Stimulated activated CD8-positive, alpha-beta memory T cell treated with anti-CD3 and anti-CD28 coated beads, Interleukin-4, amount 100 ng/mL, for 48 hours (primary cell): ENCODE data around the gene USP17L5.
A peak's percentile ranks its signal among the peaks of the same experiment; 100 is the strongest.
"Not testable (repeated sequence)": the region's sequence is repeated elsewhere in the genome, so short reads cannot be mapped to it uniquely, and the experiment has no call there.

Experiments used
- DNase-seq: peaks from one replicate; pipeline ENCODE4 v3.0.0-alpha.2; 2020

The USP17L5 gene

GRCh38 chr4:9339103-9339502, at the start of gene USP17L5:
TSS of gene USP17L5 (plus strand) at chr4:9339403. CDS start at chr4:9339403, 0 bp downstream.
- not testable (repeated sequence) for DNase-seq

- not testable (repeated sequence) for DNase-seq
Observed at GRCh38 chr4:9324191-9324590, 15.0 kb upstream of the USP17L5 start.

DNA sequence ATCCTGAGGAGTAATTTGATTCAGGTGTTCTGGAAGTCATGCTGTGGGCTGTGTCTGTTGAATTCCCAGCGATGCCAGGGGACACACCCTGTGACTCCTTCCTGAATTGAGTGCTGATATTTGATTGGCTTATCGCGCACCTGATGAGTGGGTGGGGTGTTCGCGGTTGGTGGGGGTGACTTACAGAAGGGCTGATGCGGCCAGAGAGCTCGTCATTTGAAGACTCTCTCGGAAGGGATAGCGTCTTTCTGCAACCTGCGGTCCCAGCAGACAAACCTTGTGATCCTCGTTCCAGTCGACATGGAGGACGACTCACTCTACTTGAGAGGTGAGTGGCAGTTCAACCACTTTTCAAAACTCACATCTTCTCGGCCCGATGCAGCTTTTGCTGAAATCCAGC, 14.3 kb upstream of the USP17L5 start, which contains the start of gene USP17L24:
Gene USP17L24 (plus strand): TSS at position 301 of the 400 bp plus-strand sequence. CDS start 0 bp downstream, at position 301.
- not testable (repeated sequence) for DNase-seq

DNA sequence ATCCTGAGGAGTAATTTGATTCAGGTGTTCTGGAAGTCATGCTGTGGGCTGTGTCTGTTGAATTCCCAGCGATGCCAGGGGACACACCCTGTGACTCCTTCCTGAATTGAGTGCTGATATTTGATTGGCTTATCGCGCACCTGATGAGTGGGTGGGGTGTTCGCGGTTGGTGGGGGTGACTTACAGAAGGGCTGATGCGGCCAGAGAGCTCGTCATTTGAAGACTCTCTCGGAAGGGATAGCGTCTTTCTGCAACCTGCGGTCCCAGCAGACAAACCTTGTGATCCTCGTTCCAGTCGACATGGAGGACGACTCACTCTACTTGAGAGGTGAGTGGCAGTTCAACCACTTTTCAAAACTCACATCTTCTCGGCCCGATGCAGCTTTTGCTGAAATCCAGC, 9.6 kb upstream of the USP17L5 start, which contains the start of gene USP17L25:
Gene USP17L25 (plus strand): TSS at position 301 of the 400 bp plus-strand sequence. CDS start 0 bp downstream, at position 301.
- not testable (repeated sequence) for DNase-seq

- not testable (repeated sequence) for DNase-seq
Observed at GRCh38 chr4:9334358-9334757, 4.8 kb upstream of the USP17L5 start, which contains the start of gene USP17L26. TSS of gene USP17L26 (plus strand) at chr4:9334658. CDS start at chr4:9334658, 0 bp downstream.

DNA sequence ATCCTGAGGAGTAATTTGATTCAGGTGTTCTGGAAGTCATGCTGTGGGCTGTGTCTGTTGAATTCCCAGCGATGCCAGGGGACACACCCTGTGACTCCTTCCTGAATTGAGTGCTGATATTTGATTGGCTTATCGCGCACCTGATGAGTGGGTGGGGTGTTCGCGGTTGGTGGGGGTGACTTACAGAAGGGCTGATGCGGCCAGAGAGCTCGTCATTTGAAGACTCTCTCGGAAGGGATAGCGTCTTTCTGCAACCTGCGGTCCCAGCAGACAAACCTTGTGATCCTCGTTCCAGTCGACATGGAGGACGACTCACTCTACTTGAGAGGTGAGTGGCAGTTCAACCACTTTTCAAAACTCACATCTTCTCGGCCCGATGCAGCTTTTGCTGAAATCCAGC, 4.6 kb downstream of the USP17L5 start, which contains the start of gene USP17L27:
Gene USP17L27 (plus strand): TSS at position 301 of the 400 bp plus-strand sequence. CDS start 0 bp downstream, at position 301.
- DNase-seq = not testable (repeated sequence)

DNA sequence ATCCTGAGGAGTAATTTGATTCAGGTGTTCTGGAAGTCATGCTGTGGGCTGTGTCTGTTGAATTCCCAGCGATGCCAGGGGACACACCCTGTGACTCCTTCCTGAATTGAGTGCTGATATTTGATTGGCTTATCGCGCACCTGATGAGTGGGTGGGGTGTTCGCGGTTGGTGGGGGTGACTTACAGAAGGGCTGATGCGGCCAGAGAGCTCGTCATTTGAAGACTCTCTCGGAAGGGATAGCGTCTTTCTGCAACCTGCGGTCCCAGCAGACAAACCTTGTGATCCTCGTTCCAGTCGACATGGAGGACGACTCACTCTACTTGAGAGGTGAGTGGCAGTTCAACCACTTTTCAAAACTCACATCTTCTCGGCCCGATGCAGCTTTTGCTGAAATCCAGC, 9.4 kb downstream of the USP17L5 start, which contains the start of gene USP17L28:
Gene USP17L28 (plus strand): TSS at position 301 of the 400 bp plus-strand sequence. CDS start 0 bp downstream, at position 301.
- DNase-seq = not testable (repeated sequence)

DNA sequence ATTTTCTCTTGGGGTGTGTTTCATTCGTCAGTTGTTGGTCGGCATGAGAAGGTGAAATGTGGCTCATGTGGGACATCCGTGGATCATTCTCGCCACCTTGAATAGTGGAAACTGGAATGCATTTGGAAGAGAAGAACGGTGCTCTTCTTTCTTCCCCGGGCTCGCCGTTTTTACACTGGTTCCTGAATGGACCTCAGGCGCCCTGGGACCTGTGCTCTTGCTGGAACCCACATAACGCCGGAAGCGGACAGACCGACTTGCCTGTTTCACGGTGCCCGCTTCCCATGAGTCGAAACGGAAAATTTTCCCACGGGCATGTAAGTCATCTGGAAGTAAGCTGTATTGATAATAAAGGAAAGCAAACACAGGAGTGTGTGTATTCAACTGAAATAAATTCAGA, 11.7 kb downstream of the USP17L5 start:
- not testable (repeated sequence) for DNase-seq

DNA sequence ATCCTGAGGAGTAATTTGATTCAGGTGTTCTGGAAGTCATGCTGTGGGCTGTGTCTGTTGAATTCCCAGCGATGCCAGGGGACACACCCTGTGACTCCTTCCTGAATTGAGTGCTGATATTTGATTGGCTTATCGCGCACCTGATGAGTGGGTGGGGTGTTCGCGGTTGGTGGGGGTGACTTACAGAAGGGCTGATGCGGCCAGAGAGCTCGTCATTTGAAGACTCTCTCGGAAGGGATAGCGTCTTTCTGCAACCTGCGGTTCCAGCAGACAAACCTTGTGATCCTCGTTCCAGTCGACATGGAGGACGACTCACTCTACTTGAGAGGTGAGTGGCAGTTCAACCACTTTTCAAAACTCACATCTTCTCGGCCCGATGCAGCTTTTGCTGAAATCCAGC, 14.1 kb downstream of the USP17L5 start, which contains the start of gene USP17L29:
Gene USP17L29 (plus strand): TSS at position 301 of the 400 bp plus-strand sequence. CDS start 0 bp downstream, at position 301.
- DNase-seq = not testable (repeated sequence)

- DNase-seq = not testable (repeated sequence)
Observed at GRCh38 chr4:9362829-9363228, 23.6 kb downstream of the USP17L5 start, which contains the start of gene USP17L30. TSS of gene USP17L30 (plus strand) at chr4:9363129. CDS start at chr4:9363129, 0 bp downstream.

DNA sequence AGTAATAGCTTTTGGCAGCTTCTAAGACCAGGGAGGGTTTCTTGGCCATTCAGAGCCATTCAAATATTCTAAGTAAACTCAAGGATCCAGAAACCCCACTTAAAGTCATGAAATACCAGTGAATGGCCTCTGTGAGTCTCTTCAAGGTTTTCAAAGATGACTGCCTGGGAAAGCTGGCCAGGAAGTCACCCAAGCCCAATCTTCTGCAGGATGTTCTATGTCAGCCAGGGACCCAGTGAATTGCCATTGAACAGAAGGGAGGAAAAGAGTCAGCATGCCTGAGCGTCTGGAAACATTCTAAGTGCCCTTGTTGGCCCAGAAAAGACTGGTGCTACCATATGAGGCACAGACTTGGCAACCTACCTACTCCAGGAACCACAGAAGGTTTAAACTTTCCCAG, 40.7 kb downstream of the USP17L5 start:
- not testable (repeated sequence) for DNase-seq

- peak; percentile 67 for DNase-seq
Observed at GRCh38 chr4:9381012-9381534, 41.9 kb downstream of the USP17L5 start.

DNA sequence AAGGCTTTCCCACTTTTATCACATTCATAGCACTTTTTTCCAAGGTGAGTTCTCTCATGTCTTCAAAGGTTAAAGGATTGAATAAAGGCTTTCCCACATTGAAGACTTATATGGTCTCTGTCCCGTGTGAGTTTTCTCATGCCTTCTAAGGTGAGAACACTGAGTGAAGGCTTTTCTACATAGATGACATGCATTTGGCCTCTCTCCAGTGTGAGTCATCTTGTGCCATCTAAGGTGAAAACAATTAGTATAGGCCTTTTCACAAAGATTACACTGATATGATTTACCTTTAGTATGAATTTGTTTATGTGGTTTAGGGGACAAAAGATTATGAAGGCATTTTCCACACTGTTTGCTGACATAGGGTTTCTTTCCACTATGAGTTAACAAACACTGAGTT, 44.9 kb downstream of the USP17L5 start:
- no peak for DNase-seq

- DNase-seq = not testable (repeated sequence)
Observed at GRCh38 chr4:9389001-9389400, 49.8 kb downstream of the USP17L5 start.
